22Rv1 (cell line): ENCODE measurements around the gene CARD11.

Experiments
- CTCF ChIP-seq: fragments of 450-650 bp; IDR thresholded peaks from 2 replicates; pipeline ENCODE4 v1.5.1; 2017; ENCODE audit warnings: mild to moderate bottlenecking
- ZFX ChIP-seq: fragments of 450-650 bp; IDR thresholded peaks from 2 replicates; pipeline ENCODE4 v1.6.1; 2017; ENCODE audit warnings: antibody characterized with exemption, borderline replicate concordance

GRCh38 chr7:2903682-2904162, 139.9 kb downstream of the CARD11 start:
- TF ChIP-seq CTCF: no peak
- TF ChIP-seq ZFX: no peak
